Liver (tissue), 3 donors: Measurements from ENCODE around the gene EXOC2.

Experiments used
- ATF3 ChIP-seq: IDR thresholded peaks from 2 replicates; pipeline ENCODE4 v1.6.1; 2016; ENCODE audit warnings: antibody characterized with exemption
- CTCF ChIP-seq: fragments of 150-350 bp; IDR thresholded peaks from 2 replicates; pipeline ENCODE4 v1.5.1; 2017; ENCODE audit warnings: improper control_type of control experiment, low read depth, low read length; ENCODE audit not compliant: missing input control
- RXRA ChIP-seq, 2 donors: IDR thresholded peaks; 2 replicates each; pipeline ENCODE4 v1.6.1; 2017 to 2018; ENCODE audit warnings: antibody characterized with exemption in 2 of 2, mild to moderate bottlenecking in 1 of 2
- donor health status: healthy.
- donor health status: healthy.

- no peak for TF ChIP-seq CTCF
- TF ChIP-seq RXRA (IDR thresholded peaks at IDR 0.05): no peak
- no peak for TF ChIP-seq ATF3
These were observed 217.6 kb downstream of the EXOC2 start for GRCh38 chr6:475314-475713.
